Activated T-helper 17 cell treated with anti-CD3 and anti-CD28 coated beads, Interleukin-2, amount 50 U/mL, for 72 hours (primary cell): ENCODE results near the gene LSM14A. TPM values are rescaled to one million over a fixed set of nuclear protein-coding genes. Genes with fewer than 3 reads are reported as not detected.
"Not testable (repeated sequence)": the region's sequence is repeated elsewhere in the genome, so short reads cannot be mapped to it uniquely, and the experiment has no call there.

Experiments
- ATAC-seq: fragments of 150-1000 bp; cut with Tn5 transposase; replicated peaks from 2 replicates; pipeline ENCODE4 v1.10.0; 2021; ENCODE audit warnings: mild to moderate bottlenecking, moderate library complexity
- H3K27ac Mint-ChIP-seq: one replicate; pipeline ENCODE4 v1.8.0; 2022; ENCODE audit warnings: mixed read lengths
- H3K27me3 Mint-ChIP-seq: one replicate; pipeline ENCODE4 v1.8.0; 2022; ENCODE audit warnings: mixed read lengths
- H3K36me3 Mint-ChIP-seq: one replicate; pipeline ENCODE4 v1.8.0; 2022; ENCODE audit warnings: low read depth, mild to moderate bottlenecking, mixed read lengths
- H3K4me1 Mint-ChIP-seq: one replicate; pipeline ENCODE4 v1.8.0; 2022; ENCODE audit warnings: mixed read lengths
- H3K4me3 Mint-ChIP-seq: one replicate; pipeline ENCODE4 v1.8.0; 2022; ENCODE audit warnings: mild to moderate bottlenecking, mixed read lengths
- H3K9me3 Mint-ChIP-seq: one replicate; pipeline ENCODE4 v1.8.0; 2022; ENCODE audit warnings: mixed read lengths
- total RNA-seq, 2 donors: library from RNA; stranded (reverse); gene quantifications; one replicate each; pipeline ENCODE4 v1.2.3, GENCODE V29; 2022

The LSM14A gene
- total RNA-seq, 2 donors from 2014 or later: 88.5 to 105 TPM

- H3K27ac Mint-ChIP-seq: peak overlapping the region; percentile 98
- peak overlapping the region; percentile 86 for H3K4me3 Mint-ChIP-seq
- H3K4me1 Mint-ChIP-seq: peaks cover 19% of the 10 kb centered on the region
- no peak for ATAC-seq
- H3K36me3 Mint-ChIP-seq: peaks cover 61% of the 10 kb centered on the region
- no peaks in the 10 kb centered on the region for H3K9me3 Mint-ChIP-seq
- H3K27me3 Mint-ChIP-seq: no peaks in the 10 kb centered on the region
Observed at GRCh38 chr19:34173193-34173956, 1.1 kb downstream of the LSM14A start.

- Mint-ChIP-seq H3K4me3 (peak overlapping the region; percentile 86), H3K36me3 (peaks cover 78% of the 10 kb centered on the region), H3K4me1 (peaks cover 30% of the 10 kb centered on the region)
- H3K9me3 Mint-ChIP-seq, H3K27me3 Mint-ChIP-seq, ATAC-seq, H3K27ac Mint-ChIP-seq: not testable (repeated sequence)
Observed at GRCh38 chr19:34175173-34175572, 2.9 kb downstream of the LSM14A start.

- H3K9me3 Mint-ChIP-seq: no peaks in the 10 kb centered on the region
- peaks cover 89% of the 10 kb centered on the region for H3K36me3 Mint-ChIP-seq
- ATAC-seq: no peak
- peaks cover 35% of the 10 kb centered on the region for H3K4me1 Mint-ChIP-seq
- H3K4me3 Mint-ChIP-seq: peak overlapping the region; percentile 86
- H3K27ac Mint-ChIP-seq: peak overlapping the region; percentile 17
- H3K27me3 Mint-ChIP-seq: no peaks in the 10 kb centered on the region
Observed at GRCh38 chr19:34176581-34176980, 4.3 kb downstream of the LSM14A start.

GRCh38 chr19:34178274-34178610 is 5.9 kb downstream of the LSM14A start:
- H3K4me3 Mint-ChIP-seq: peak overlapping the region; percentile 86
- no peaks in the 10 kb centered on the region for H3K9me3 Mint-ChIP-seq
- peaks cover 46% of the 10 kb centered on the region for H3K4me1 Mint-ChIP-seq
- no peak overlapping the region for H3K27ac Mint-ChIP-seq
- no peaks in the 10 kb centered on the region for H3K27me3 Mint-ChIP-seq
- H3K36me3 Mint-ChIP-seq: peaks cover 96% of the 10 kb centered on the region
- peak; percentile 30 for ATAC-seq

GRCh38 chr19:34179066-34179465 is 6.8 kb downstream of the LSM14A start:
- H3K4me3 Mint-ChIP-seq: peak overlapping the region; percentile 86
- peaks cover 46% of the 10 kb centered on the region for H3K4me1 Mint-ChIP-seq
- no peaks in the 10 kb centered on the region for H3K27me3 Mint-ChIP-seq
- peak overlapping the region; percentile 44 for H3K27ac Mint-ChIP-seq
- ATAC-seq: no peak
- no peaks in the 10 kb centered on the region for H3K9me3 Mint-ChIP-seq
- H3K36me3 Mint-ChIP-seq: peaks cover 88% of the 10 kb centered on the region

- H3K27ac Mint-ChIP-seq: peak overlapping the region; percentile 70
Observed at GRCh38 chr19:34180273-34180672, 8.0 kb downstream of the LSM14A start.

GRCh38 chr19:34180709-34181108 is 8.4 kb downstream of the LSM14A start:
- Mint-ChIP-seq H3K4me1 (peaks cover 55% of the 10 kb centered on the region), H3K4me3 (peak overlapping the region; percentile 47), H3K27me3 (no peaks in the 10 kb centered on the region), H3K27ac (peak overlapping the region; percentile 70), H3K9me3 (no peaks in the 10 kb centered on the region), H3K36me3 (peaks cover 79% of the 10 kb centered on the region)
- ATAC-seq: no peak

More at GRCh38 chr19:34180273-34180672, 8.0 kb downstream of the LSM14A start:
- Mint-ChIP-seq H3K4me1 (peaks cover 52% of the 10 kb centered on the region), H3K27me3 (no peaks in the 10 kb centered on the region), H3K36me3 (peaks cover 82% of the 10 kb centered on the region), H3K9me3 (no peaks in the 10 kb centered on the region), H3K4me3 (peak overlapping the region; percentile 47)
- ATAC-seq: no peak

GRCh38 chr19:34181111-34181864 is 9.0 kb downstream of the LSM14A start:
- Mint-ChIP-seq H3K27me3 (no peaks in the 10 kb centered on the region), H3K27ac (peak overlapping the region; percentile 70), H3K4me1 (peaks cover 61% of the 10 kb centered on the region), H3K4me3 (peak overlapping the region; percentile 47), H3K9me3 (no peaks in the 10 kb centered on the region), H3K36me3 (peaks cover 75% of the 10 kb centered on the region)
- ATAC-seq: peak; percentile 65

GRCh38 chr19:34182125-34182524 is 9.8 kb downstream of the LSM14A start:
- Mint-ChIP-seq H3K4me3 (peak overlapping the region; percentile 47), H3K9me3 (no peaks in the 10 kb centered on the region), H3K36me3 (peaks cover 72% of the 10 kb centered on the region), H3K27me3 (no peaks in the 10 kb centered on the region), H3K4me1 (peaks cover 56% of the 10 kb centered on the region), H3K27ac (peak overlapping the region; percentile 70)
- ATAC-seq: no peak

GRCh38 chr19:34184880-34185491 is 12.7 kb downstream of the LSM14A start:
- H3K9me3 Mint-ChIP-seq: no peaks in the 10 kb centered on the region
- H3K27ac Mint-ChIP-seq: peak overlapping the region; percentile 10
- peaks cover 45% of the 10 kb centered on the region for H3K36me3 Mint-ChIP-seq
- ATAC-seq: no peak
- H3K27me3 Mint-ChIP-seq: no peaks in the 10 kb centered on the region
- H3K4me1 Mint-ChIP-seq: peaks cover 54% of the 10 kb centered on the region
- peak overlapping the region; percentile 50 for H3K4me3 Mint-ChIP-seq

- H3K9me3 Mint-ChIP-seq: no peaks in the 10 kb centered on the region
- H3K4me3 Mint-ChIP-seq: peak overlapping the region; percentile 50
- peaks cover 55% of the 10 kb centered on the region for H3K4me1 Mint-ChIP-seq
- H3K36me3 Mint-ChIP-seq: peaks cover 36% of the 10 kb centered on the region
- peak overlapping the region; percentile 19 for H3K27ac Mint-ChIP-seq
- no peaks in the 10 kb centered on the region for H3K27me3 Mint-ChIP-seq
- ATAC-seq: no peak
Observed at GRCh38 chr19:34186205-34186604, 13.9 kb downstream of the LSM14A start.

- Mint-ChIP-seq H3K36me3 (peaks cover 36% of the 10 kb centered on the region), H3K27me3 (no peaks in the 10 kb centered on the region), H3K27ac (peak overlapping the region; percentile 19), H3K4me3 (peak overlapping the region; percentile 50), H3K9me3 (no peaks in the 10 kb centered on the region), H3K4me1 (peaks cover 55% of the 10 kb centered on the region)
- ATAC-seq: no peak
Observed at GRCh38 chr19:34187011-34187410, 14.7 kb downstream of the LSM14A start.

- ATAC-seq: no peak
- H3K27ac Mint-ChIP-seq: no peak overlapping the region
- H3K9me3 Mint-ChIP-seq: no peaks in the 10 kb centered on the region
- H3K4me3 Mint-ChIP-seq: no peak overlapping the region
- peaks cover 29% of the 10 kb centered on the region for H3K36me3 Mint-ChIP-seq
- no peaks in the 10 kb centered on the region for H3K27me3 Mint-ChIP-seq
- peaks cover 47% of the 10 kb centered on the region for H3K4me1 Mint-ChIP-seq
Observed at GRCh38 chr19:34188408-34188807, 16.1 kb downstream of the LSM14A start.

GRCh38 chr19:34189199-34189916 is 17.1 kb downstream of the LSM14A start:
- H3K36me3 Mint-ChIP-seq: peaks cover 39% of the 10 kb centered on the region
- H3K9me3 Mint-ChIP-seq: no peaks in the 10 kb centered on the region
- no peak overlapping the region for H3K4me3 Mint-ChIP-seq
- peaks cover 47% of the 10 kb centered on the region for H3K4me1 Mint-ChIP-seq
- no peak overlapping the region for H3K27ac Mint-ChIP-seq
- ATAC-seq: no peak
- no peaks in the 10 kb centered on the region for H3K27me3 Mint-ChIP-seq
